ENCODE measurements around the gene GORASP2.

Gene GORASP2

DNA sequence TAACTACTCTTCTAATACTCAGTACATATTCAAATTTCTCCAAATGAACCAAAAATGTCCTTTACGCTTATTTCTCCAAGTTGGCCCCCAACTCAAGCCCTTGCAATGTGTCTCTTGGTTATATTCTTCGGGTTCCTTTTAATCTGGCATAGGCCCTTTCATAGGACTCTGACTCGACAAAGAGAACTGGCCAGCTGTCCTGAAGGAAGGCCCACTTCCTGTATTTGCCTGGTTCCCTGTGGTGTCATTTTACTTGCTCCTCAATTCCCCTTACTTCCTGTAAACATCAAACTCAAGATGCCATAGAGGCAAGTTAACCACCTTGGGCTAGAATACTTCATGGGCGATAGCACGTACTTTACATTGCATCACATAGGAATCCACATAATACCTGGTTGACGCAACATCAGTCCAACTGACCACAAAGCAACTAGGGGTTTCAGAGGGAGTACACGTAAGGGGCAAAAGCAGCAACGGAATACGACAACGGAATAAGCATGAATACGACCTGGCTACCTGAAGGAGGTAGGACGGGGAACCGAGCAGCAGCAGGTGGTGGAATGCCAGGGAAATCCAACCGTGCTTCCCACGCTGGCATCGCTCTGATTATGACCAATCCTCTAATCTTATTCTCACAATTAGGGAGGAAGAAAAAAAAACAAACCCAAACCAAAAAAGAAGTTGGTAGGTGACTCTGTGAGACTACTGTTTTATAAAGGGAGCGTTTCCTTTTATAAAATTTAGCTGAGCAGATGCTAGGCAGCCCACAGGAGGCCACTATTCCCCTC, 823 bp upstream of the GORASP2 start:
- no peak for DNase-seq (ENCODE audit: low read depth, low spot score)
- peak overlapping the region; percentile 52 for H3K4me3 ChIP-seq (ENCODE audit: low read depth, low read length)
- CTCF ChIA-PET = interaction anchor here (0.7 to 5.8 kb wide), 20 partner anchors 8 to 1476 kb away, joined by 3 to 57 read pairs (median 9); no protein-coding TSS in a partner anchor
- TF ChIP-seq, protein P1, sequence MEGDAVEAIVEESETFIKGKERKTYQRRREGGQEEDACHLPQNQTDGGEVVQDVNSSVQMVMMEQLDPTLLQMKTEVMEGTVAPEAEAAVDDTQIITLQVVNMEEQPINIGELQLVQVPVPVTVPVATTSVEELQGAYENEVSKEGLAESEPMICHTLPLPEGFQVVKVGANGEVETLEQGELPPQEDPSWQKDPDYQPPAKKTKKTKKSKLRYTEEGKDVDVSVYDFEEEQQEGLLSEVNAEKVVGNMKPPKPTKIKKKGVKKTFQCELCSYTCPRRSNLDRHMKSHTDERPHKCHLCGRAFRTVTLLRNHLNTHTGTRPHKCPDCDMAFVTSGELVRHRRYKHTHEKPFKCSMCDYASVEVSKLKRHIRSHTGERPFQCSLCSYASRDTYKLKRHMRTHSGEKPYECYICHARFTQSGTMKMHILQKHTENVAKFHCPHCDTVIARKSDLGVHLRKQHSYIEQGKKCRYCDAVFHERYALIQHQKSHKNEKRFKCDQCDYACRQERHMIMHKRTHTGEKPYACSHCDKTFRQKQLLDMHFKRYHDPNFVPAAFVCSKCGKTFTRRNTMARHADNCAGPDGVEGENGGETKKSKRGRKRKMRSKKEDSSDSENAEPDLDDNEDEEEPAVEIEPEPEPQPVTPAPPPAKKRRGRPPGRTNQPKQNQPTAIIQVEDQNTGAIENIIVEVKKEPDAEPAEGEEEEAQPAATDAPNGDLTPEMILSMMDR (IDR thresholded peaks at IDR 0.05; ENCODE audit: insufficient read depth, low read length, missing control alignments) = peak; percentile 5
- POLR2A ChIA-PET = interaction anchor here (0.6 to 1.6 kb wide), 2 partner anchors 15 to 1719 kb away, joined by 3 to 6 read pairs; no protein-coding TSS in a partner anchor

DNA sequence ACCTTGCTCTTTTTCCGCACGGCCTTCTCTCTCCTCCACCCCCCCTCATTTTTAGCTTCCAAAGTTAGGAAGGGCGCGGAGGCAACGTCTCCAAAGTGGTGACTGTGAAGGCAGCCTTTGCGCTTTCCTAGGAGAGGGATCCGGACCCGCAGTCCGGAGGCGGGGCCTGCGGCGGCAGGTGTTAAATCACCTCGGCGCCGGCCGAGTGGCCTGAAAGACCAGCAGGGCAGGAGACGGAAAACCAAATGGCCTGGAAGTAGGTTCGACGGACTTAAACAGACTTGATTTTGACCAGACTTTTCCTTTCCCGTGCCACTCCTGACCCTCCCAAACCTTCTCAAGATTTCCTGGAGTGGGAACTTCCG, 615 bp downstream of the GORASP2 start:
- TF ChIP-seq, protein P1 (IDR thresholded peaks at IDR 0.05; ENCODE audit: insufficient read depth, low read length, missing control alignments) = no peak
- ChIA-PET POLR2A (interaction anchor here (0.6 to 1.6 kb wide), 4 partner anchors 8 to 500 kb away, joined by 3 to 6 read pairs (median 3); no protein-coding TSS in a partner anchor), CTCF (interaction anchor here (0.7 to 5.8 kb wide), 25 partner anchors 10 to 1433 kb away, joined by 3 to 57 read pairs (median 5); no protein-coding TSS in a partner anchor)
- peak overlapping the region; percentile 90 for H3K4me3 ChIP-seq (ENCODE audit: low read depth, low read length)
- no peak for DNase-seq (ENCODE audit: low read depth, low spot score)

DNA sequence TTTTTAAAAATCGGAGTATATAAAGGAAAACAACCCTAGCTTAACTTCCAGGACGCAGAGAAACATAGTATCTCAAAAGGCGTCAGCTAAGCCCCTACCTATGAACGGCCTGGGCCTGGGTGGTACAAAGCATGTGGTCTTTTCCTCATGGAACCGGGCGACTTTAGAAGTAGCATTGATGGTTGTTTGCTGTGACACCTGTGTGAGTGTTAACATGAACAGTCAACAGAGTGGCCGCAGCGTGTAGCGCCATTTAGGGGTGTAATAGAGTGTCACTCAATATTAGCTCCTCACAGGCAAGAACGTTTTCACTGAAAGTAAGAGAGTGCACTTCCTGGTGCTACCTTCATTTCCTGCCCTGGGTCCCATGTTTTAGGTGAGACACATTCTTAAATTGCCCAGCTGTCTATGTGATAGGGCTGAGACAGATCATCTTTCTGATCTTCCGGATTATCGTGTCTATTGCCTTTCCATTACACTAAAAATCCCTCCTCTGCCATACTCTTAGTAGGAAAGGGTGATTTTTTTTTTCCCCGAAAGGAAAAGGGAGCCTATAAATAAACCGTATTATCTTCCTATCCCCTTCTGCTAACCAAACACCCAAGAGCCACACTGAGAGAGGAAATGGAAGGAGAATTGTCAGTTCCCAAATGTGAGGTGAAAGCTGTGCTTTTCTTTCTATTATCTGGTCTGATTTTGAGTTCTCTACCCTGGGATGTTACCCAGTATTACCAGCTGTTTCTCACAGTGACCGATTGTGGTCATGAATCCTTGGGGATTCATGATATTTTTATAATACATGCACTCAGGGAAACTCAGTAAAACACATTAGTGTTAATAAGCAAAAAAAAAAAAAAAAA, 1.3 kb downstream of the GORASP2 start:
- POLR2A ChIA-PET = interaction anchor here (0.7 to 0.9 kb wide), 2 partner anchors 7 to 416 kb away, joined by 3 read pairs; no protein-coding TSS in a partner anchor
- CTCF ChIA-PET = interaction anchor here (0.8 to 5.8 kb wide), 14 partner anchors 9 to 1433 kb away, joined by 3 to 57 read pairs (median 9); no protein-coding TSS in a partner anchor
- no peak for DNase-seq (ENCODE audit: low read depth, low spot score)
- H3K4me3 ChIP-seq (ENCODE audit: low read depth, low read length) = peak overlapping the region; percentile 90
- TF ChIP-seq, protein P1 (IDR thresholded peaks at IDR 0.05; ENCODE audit: insufficient read depth, low read length, missing control alignments) = no peak

DNA sequence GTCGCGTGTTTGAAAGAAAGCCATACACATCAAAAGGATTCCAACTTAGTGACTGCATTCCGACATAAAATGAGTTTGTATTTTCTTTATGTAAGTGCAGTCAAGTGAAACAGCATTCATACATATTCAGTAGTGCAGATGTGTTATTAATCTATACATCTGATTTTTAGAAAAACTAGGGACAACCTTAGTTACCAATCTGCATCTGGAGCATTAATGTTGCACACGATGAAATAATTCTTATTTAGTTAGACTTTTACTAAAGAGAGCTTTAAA, 1.9 kb downstream of the GORASP2 start:
- TF ChIP-seq, protein P1 (IDR thresholded peaks at IDR 0.05; ENCODE audit: insufficient read depth, low read length, missing control alignments) = no peak
- peak overlapping the region; percentile 90 for H3K4me3 ChIP-seq (ENCODE audit: low read depth, low read length)
- ChIA-PET POLR2A (interaction anchor here (0.7 kb wide), 1 partner anchor 416 kb away, joined by 3 read pairs; no protein-coding TSS in a partner anchor), CTCF (interaction anchor here (1.0 to 5.8 kb wide), 3 partner anchors 8 to 44 kb away, joined by 3 to 57 read pairs (median 40); no protein-coding TSS in a partner anchor)
- no peak for DNase-seq (ENCODE audit: low read depth, low spot score)

DNA sequence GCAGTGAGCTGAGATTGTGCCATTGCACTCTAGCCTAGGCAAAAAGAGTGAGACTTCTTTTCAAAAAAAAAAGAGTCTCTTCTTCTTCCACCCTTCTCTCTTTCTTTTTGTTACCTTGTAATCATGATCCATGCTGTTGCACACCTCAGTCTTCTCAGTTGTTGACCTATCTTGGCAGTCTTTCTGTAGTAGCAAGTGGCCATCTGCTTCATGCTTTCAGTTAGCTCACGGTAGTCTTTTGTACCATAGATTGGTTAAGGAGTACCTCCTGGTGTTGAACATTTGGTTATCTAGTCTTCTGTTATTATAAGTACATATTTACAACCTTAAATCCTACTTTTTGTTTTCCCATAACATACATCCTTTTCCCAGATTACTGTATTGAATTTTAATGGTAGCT, 3.1 kb downstream of the GORASP2 start:
- DNase-seq (ENCODE audit: low read depth, low spot score) = no peak
- H3K4me3 ChIP-seq (ENCODE audit: low read depth, low read length) = no peak overlapping the region
- POLR2A ChIA-PET = no interaction called here
- TF ChIP-seq, protein P1 (IDR thresholded peaks at IDR 0.05; ENCODE audit: insufficient read depth, low read length, missing control alignments) = no peak
- CTCF ChIA-PET = interaction anchor here (1.0 to 5.8 kb wide), 2 partner anchors 13 to 43 kb away, joined by 3 to 40 read pairs; no protein-coding TSS in a partner anchor

Data from AG04449 (cell line).